HepG2 (cell line): ENCODE data around the gene RAB36.

Experiments
- HDAC6 ChIP-seq: fragments of 200-600 bp; sonication (generic); IDR thresholded peaks from 2 replicates; pipeline ENCODE4 v1.7.0; 2017; ENCODE audit warnings: mild to moderate bottlenecking, antibody characterized with exemption, low read length, low read depth
- ONECUT2 ChIP-seq: sonication (generic); formaldehyde crosslinking; IDR thresholded peaks from 2 replicates; pipeline ENCODE4 v1.4.0; 2020; ENCODE audit warnings: missing genetic modification reagents
- TCF12 ChIP-seq, 2 experiments: fragments of 450-650 bp in 1 of 2; sonication (generic) in 1 of 2; formaldehyde crosslinking in 1 of 2; IDR thresholded peaks; 2 replicates each; pipeline versions ENCODE4 v1.6.1 to v1.8.0; 2017 to 2022; ENCODE audit warnings: antibody characterized with exemption in 1 of 2, mild to moderate bottlenecking in 1 of 2, missing genetic modification reagents in 1 of 2, moderate library complexity in 1 of 2
- TF ChIP-seq, protein P1 (sequence below): sonication (generic); formaldehyde crosslinking; IDR thresholded peaks from 2 replicates; pipeline ENCODE4 v1.4.0; 2020; ENCODE audit warnings: missing genetic modification reagents
- TF ChIP-seq, protein P2 (sequence below): sonication (generic); formaldehyde crosslinking; IDR thresholded peaks from 2 replicates; pipeline ENCODE4 v1.4.0; 2020; ENCODE audit warnings: missing genetic modification reagents
- TF ChIP-seq, protein P3 (sequence below): sonication (generic); formaldehyde crosslinking; IDR thresholded peaks from 2 replicates; pipeline ENCODE4 v1.5.0; 2020; ENCODE audit warnings: mild to moderate bottlenecking, missing genetic modification reagents

DNA sequence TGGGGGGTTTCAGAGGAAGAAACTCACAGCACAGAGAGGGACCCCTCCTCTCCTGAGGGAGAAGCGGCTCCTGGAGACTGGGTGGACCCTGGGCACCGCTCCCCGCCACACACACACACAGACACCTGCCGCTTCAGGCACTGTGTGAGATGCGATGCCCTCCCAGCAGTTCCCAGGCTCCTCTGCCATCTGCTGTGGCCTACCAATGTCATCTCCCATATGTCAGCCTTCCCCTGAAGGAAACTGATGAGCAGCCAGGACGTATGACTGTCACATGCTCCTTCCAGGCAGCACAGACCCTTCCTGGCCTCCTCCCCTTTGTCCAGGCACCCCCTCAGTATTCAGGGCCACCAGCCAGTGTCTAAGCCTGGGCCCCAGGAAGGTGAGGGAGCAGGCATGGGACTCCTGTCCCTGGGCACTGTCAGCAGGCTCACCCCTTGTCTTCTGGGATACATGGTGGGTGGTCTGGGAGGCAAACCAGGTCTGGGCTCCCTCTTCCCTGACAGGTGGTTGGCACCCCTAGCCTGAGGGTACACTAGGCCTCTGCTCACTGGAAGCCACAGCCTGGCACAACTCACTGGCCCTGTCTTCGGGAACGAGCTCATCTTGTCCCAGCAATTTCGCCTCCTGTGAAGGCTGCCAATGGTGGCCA lies 23.2 kb downstream of the RAB36 start:
- TF ChIP-seq TCF12 (IDR thresholded peaks at IDR 0.05) (no peak), TCF12 (CRISPR knock-in tag; IDR thresholded peaks at IDR 0.05) (no peak), HDAC6 (no peak), ONECUT2 (CRISPR knock-in tag) (no peak)
- TF ChIP-seq, protein P1, sequence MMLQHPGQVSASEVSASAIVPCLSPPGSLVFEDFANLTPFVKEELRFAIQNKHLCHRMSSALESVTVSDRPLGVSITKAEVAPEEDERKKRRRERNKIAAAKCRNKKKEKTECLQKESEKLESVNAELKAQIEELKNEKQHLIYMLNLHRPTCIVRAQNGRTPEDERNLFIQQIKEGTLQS (CRISPR knock-in tag), result no peak
- TF ChIP-seq, protein P2, sequence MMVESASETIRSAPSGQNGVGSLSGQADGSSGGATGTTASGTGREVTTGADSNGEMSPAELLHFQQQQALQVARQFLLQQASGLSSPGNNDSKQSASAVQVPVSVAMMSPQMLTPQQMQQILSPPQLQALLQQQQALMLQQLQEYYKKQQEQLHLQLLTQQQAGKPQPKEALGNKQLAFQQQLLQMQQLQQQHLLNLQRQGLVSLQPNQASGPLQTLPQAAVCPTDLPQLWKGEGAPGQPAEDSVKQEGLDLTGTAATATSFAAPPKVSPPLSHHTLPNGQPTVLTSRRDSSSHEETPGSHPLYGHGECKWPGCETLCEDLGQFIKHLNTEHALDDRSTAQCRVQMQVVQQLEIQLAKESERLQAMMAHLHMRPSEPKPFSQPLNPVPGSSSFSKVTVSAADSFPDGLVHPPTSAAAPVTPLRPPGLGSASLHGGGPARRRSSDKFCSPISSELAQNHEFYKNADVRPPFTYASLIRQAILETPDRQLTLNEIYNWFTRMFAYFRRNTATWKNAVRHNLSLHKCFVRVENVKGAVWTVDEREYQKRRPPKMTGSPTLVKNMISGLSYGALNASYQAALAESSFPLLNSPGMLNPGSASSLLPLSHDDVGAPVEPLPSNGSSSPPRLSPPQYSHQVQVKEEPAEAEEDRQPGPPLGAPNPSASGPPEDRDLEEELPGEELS, result no peak
- TF ChIP-seq, protein P3, sequence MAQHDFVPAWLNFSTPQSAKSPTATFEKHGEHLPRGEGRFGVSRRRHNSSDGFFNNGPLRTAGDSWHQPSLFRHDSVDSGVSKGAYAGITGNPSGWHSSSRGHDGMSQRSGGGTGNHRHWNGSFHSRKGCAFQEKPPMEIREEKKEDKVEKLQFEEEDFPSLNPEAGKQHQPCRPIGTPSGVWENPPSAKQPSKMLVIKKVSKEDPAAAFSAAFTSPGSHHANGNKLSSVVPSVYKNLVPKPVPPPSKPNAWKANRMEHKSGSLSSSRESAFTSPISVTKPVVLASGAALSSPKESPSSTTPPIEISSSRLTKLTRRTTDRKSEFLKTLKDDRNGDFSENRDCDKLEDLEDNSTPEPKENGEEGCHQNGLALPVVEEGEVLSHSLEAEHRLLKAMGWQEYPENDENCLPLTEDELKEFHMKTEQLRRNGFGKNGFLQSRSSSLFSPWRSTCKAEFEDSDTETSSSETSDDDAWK (CRISPR knock-in tag), result no peak
